NCI-H226 (cell line): Measurements from ENCODE around the gene GSTO2.
A peak's percentile ranks its signal among the peaks of the same experiment; 100 is the strongest.

Source experiments
- DNase-seq: peaks from one replicate; pipeline ENCODE4 v3.0.0-alpha.2; 2015

GSTO2 gene

DNA sequence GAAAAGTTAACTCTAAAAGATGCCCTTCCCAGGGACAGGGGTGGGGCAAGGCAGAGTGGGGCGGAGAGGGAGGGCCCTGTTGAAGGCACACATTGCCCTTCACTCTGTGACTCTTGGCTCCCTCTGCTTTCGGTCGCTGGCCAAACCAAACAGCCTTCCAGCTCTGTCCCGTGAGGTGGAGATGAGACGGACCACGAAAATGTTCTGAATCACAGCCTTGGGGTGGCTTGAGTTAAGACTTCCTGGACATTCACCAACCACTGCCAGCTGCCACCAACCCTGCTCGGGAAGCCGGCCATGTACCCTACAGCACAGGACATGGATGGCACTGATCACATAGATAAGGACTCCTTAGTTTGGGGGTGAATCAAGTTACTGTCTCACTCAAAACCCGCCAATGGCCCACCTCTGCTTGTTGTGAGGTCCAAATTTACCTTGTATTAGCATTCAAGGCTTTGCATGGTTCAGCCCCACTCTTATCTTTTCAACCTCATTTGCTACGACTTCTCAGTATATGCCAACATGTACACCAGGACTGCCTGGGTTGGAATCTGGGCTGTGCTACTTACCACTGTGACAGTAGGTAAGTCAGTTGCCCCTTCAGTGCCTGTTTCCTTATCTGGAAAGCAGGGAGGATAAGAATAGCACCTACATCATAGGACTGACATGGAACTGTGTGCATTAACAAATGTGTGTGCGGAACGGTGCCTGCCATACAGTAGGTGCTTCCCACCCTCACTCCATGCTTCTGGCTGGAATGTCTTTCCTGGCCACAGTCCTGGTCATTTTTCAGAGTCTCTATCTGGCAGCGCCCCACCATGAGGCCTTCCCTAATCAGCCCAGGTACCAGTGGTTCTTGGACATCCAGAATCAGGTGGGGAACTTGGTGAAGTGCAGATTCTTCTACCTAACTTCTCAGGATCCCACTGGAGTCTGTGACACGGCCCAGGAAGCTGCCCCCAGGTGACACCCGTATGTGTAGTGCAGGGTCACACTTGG is 41.3 kb downstream of the GSTO2 start:
- DNase-seq, result peak; percentile 23

DNA sequence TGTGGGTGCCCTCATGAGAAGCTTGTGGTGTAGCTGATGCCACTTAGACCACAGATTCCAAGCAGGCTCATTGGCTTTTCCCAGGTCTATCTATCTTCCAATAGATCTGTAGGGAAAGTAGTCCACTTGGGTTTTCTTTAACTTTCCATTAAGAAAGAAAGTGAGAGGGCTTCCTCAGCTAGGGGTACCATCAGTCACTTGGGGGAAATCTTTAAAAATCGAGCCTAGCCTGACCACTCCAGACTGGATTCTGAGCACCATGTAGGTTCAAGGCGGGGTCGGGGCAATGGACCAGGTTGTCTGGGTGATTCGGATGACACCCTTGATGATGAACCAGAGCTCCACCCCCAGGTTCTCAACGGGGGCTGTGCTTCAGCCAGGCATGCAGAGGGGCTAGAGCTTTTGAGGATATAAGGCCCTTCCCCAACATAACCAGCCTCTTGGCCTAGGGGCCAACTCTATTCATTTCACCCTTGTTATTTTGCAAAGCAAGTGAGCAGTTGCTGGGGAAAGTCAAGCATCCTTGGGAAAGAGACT is 42.3 kb downstream of the GSTO2 start:
- DNase-seq, result no peak

DNA sequence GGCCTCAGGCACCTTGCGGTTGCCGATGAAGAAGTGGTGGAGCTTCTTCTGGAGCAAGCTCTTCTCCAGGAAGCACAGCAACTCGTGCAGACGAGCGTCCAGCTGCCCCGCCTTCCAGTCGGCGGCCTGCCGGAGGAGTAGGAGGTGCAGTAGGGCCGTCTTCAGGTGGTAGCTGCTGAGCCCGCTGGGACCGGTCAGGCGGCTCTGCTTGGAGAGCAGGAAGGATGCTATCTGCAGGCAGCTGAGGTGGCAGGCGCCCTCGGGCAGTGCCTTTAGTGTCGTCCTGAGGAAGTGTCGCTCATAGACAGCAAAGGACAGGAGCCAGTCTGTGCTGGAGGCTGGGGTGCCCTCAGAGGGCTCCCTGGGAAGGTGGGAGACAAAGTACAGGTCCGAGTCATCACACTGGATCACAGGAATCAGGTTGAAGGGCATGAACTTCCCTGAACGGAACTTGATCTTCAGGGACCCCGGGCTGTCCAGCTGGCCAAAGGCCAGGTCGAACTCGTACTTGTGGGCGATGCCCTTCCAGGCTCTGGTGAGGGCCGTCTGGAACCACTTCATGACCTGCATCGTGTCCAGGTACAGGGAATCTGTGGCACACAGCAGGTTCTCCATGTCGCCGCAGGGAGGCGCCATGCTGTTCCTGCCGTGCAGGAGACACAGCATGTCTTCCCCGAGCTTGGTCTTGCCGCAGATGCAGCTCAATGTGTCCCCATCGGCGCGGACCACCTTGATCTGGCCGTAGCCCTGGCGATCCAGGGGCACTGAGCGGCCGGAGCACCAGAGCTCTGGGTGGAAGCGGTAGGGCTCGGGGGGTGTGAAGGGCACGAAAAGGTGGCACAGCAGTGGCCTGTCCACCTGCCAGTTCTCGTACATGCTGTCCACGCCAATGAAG is 45.9 kb downstream of the GSTO2 start:
- DNase-seq, result no peak

DNA sequence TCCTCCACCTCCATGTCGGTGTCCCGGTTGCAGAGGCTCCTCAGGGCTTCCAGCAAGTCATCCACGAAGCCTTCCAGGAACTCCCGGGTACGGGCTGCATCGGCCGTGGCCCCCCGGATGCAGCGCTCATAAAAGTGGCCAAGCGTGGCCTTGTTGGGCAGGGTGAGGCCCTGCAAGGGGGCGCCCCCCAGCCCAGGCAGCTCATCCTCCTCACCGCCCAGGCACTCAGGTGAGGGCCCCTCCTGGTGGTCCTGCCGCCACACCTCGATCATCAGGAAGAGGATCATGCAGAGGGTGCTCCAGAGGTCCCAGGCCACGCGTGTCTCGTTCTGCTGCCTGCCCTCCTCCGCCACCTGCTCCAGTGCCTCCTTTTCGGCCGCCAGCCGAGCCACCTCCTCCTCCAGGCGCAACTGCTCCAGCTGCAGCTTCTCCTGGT is 46.5 kb downstream of the GSTO2 start:
- no peak for DNase-seq

DNA sequence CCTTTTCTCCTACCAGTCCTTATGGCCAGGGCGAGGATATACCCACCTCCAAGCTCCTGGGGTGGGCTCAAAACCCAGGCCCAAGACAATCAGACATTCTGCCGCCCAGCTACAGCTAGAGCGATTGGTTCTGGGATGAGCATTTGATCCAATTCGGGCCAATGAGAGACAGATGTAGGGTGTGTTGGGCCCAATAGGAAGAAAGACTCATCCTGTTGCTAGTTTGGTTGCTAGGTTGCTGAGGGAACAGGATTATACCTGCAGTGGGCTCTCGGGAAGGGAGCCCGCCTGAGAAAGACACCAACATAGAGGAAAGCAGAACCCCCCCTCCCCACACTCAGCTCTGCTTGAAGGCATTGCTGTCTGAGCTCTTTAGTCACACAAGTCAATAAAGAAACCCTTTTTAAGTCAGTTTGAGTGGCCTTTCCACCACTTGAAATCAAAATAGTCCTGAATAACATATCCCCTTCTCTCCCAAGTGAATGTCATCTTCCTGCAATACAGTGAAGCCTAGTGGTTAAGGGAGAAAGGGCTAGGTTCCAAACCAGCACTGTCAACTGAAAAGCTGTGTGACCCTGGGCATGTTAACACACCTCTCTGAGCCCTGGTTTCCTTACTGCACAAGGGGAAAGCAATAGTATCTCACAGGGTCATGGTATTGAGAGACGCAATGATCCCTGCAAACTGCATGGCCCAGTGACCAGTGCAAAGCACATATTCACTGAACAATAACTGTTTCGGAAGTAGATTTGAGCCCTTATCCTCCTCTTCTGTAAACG is 47.5 kb downstream of the GSTO2 start:
- no peak for DNase-seq

DNA sequence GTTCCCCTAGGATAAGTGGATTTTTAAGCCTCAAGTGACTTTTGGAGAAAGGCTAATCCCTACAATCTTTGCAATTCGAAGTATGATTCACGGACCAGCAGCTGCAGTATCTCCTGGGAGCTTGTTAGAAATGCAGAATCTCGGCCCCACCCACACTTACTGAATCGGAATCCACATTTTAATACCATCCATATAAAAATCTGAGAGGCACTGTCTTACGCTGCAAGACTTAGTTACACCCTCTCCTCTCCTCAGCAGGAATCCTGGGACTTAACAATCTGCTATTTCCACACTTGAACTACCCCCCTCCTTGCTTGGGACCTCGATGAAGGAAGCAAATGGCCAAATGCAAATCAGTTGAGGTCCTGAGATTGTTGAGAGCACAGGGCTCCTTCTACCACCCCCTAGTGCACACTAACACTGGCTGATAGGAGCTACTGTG is 48.3 kb downstream of the GSTO2 start:
- DNase-seq, result no peak

DNA sequence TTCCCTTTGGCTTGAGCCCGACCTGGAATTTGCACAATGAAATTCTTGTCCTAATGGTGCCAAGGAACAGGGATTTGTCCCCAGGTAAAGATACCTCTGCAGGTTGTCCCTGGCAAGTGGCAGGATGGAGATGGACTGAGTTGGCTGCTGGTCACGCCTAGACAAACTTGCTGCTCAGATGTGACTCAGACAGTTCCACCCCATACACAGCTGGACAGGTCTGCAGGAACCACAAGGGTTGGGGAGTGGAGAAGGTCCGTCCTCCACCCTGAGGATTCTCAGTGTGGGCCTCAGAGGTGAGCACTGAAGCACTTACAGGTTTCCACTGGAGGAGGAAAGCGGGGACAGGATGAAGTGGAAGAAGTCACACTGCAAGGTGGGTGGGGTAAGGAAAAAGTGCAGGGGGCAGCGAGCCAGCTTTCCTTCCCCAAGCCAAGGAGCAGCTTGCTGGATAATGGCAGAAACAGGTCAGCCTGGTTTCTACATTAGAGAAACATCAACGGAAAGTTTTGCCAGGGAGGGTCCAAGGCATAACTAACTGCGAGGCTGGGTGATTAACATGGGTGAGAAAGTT is 48.8 kb downstream of the GSTO2 start:
- no peak for DNase-seq

DNA sequence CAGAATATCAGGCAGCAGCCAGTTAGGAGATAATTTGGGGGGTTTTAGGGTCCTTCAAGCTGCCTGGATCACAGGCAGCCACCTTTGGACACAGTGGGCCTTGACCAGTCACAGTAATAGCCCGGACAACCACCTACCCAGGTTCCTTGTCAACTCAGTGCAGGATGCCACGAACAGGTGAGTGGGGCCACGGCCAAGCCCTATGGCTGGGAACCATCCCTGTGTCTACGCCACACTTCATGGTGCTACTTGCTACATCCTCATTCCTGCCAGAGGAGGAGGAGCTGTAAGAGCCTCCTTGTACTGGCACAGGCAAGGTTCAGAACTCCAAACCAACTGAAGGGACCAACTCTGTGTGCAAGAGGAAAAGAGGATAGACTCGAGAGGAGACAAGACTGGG is 49.3 kb downstream of the GSTO2 start:
- DNase-seq, result no peak

DNA sequence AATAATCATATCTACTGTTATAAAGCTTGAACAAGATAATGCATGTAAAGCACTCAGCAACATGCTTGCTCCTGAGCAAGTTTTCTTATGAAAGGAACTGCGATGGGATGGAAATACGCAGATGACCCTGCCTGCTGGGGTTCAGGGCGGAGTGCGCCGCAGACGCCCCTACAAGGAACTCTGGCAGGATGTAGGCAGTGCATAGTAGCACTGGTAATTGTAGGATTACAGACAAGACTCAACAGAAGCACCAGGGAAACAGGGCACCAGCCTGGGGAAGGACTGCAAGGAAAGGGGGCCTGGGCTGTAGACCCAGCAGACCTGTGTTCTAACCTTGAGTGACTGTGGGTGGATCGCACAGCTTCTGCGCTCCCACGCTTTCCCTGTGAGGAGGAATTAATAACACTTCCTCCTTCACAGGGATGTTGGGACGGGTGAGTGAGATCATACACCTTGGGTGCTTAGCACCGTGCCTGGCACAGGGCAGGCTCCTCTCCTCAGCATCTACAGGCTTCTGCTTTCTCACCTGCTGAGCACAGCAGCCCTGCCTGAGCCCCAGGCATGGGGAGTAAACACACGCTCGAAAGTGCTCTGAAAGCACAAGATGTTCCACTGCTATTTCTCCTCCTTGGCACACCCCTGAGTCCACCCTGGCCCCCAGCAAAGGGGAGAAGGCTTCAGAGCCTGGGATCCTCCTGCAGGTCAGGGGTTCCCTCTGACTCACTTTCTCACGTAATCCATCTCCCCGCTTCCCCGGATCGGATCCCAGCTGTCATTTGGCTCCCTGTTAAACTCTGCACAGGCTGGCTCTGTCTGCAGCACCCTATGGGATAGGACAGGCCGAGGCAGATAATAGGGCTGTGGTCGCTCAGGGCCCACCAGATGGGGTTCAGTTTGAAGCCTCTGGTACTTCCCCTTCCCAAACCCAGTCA is 50.1 kb downstream of the GSTO2 start:
- DNase-seq, result no peak

DNA sequence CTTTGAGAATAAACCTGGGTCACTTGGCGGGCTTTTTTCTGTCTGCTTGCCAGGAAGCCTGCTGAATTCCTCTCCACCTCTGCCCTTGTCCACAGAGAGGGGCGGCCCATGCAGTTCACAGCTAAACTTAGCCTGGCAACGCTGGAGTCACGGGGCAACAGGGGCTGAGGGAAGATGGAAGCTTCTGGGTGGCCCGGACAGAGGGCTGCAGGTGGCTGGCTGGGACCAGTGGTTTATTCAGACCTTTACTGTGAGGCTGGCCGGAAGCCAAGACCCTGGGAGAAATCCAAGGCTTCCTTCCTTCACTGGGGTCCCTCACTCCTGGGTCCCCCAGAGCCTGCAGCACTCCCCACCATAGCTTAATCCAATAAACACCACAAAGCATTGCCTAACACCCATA is 52.2 kb downstream of the GSTO2 start:
- no peak for DNase-seq

DNA sequence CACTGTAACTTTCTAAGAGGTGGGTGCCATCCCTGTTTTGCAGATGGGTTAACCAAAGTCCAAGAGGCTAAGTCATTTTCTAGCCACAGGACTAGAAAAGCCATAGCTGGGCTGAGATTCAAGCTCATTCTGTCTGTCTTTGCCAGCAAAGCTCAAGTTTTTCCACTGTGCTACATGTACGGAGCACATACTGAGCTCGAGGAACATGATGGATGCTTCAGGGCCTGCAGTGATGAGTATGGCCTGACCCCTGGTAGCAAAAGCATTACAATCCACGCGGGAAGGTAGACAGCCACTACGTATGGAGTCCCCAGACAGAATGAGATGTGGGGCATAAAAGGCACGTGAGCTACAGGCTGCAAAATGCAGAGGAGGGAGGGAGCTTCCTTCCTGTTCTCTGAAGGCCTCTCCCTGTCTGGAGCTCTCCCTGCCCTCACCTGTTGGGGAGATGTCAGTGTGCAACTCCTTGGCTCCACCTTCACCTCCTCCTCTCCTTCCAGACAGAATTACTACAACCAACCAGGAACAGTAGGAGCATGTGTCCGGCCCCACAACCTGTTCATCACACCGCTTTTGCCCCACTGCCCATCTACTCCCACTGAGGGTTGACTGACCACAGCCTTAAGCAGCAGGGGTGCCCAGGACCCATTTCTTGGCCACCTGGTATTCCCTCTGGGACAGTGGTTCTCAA is 52.9 kb downstream of the GSTO2 start:
- no peak for DNase-seq

DNA sequence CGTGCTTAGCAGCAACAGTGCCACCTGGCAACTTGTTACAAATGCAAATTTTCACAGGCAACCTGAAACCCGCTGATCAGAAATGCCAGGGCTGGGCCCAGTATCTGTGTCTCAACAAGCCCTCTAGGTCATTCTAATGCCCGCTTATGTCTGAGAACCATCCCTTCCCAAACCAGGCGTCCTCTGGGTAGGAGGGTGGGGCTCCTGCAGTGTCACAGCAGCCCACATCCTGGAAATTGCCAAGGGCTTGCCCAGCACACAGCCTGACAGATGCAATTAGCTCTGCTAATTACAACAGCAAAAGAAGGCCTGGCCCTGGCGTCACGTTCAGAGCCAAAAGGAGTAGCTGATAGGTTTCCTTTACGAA is 53.4 kb downstream of the GSTO2 start:
- no peak for DNase-seq

DNA sequence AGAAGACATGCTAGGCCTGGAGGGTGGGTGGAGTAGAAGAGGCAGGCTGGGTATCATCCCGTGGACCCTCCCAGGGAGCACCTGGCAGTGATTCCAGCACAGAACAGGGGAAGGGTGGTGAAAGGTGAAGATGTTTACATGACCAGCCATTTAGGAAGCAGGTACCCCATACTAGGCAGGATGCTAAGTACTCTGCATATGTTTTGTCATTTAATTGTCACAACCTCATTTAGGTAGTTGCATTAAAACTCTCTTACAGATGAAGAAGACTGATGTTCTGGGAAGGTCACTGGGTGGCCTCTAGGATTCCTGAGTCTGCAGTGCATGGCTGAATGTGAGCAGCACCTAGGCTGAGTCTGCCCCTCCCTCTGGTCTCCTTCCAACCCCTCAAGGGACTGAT is 54.1 kb downstream of the GSTO2 start:
- DNase-seq, result no peak

DNA sequence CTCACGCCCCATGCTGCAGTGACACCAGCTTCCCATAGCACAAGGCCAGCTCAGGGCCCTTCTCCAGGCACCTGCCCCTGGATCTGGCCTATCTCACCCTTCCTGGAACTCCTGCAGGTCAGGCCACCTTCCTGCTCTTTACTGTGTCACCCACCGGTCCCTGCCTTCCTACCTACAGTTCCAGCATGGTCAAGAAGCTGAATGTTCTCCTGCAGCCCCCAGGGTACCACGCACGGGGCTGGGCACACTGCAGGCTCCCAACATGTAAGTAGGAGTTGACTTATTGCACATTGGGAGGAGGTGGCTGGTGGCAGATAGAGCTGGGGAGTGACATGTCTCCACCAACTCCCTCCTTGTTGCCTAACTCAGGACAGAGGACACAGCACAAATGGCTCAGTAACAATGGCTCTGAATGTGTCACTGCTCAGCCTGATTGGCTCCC is 54.8 kb downstream of the GSTO2 start:
- DNase-seq, result no peak

DNA sequence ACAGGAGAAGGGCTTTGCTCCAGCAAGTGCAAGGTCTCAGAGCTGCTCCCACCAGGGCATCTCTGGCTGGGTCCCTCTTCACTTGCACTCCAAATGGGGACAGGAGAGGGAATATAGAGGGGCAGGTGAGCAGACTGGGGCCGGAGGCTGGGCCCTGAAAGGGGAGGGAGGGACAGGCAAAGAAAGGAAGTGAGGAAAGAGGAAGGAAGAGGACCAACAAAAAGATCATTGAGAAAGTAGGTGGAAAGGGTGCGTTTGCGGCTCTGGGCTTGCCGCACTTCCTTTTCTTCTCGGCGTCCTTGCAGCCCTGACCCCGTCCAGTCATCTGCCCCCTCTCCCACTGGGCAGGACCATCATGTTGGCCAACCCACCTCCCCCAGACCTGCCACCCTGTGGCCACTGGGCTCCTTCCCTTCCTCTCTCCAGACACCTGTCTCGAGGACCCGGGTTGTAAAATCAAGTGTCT is 55.3 kb downstream of the GSTO2 start:
- no peak for DNase-seq

DNA sequence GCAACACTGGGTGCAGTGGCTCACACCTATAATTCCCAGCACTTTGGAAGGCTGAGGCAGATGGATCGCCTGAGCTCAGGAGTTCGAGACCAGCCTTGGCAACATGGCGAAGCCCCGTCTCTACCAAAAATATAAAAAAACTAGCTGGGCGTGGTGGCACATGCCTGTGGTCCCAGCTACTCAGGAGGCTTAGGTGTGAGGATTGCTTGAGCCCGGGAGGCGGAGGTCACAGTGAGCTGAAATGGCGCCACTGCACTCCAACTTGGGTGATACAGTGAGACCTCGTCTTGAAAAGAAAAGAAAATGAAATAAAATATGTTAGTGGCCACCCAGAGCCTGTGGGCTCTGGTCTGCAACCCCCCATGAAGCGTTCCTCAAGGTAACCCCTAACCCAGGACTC is 55.9 kb downstream of the GSTO2 start:
- DNase-seq, result no peak

DNA sequence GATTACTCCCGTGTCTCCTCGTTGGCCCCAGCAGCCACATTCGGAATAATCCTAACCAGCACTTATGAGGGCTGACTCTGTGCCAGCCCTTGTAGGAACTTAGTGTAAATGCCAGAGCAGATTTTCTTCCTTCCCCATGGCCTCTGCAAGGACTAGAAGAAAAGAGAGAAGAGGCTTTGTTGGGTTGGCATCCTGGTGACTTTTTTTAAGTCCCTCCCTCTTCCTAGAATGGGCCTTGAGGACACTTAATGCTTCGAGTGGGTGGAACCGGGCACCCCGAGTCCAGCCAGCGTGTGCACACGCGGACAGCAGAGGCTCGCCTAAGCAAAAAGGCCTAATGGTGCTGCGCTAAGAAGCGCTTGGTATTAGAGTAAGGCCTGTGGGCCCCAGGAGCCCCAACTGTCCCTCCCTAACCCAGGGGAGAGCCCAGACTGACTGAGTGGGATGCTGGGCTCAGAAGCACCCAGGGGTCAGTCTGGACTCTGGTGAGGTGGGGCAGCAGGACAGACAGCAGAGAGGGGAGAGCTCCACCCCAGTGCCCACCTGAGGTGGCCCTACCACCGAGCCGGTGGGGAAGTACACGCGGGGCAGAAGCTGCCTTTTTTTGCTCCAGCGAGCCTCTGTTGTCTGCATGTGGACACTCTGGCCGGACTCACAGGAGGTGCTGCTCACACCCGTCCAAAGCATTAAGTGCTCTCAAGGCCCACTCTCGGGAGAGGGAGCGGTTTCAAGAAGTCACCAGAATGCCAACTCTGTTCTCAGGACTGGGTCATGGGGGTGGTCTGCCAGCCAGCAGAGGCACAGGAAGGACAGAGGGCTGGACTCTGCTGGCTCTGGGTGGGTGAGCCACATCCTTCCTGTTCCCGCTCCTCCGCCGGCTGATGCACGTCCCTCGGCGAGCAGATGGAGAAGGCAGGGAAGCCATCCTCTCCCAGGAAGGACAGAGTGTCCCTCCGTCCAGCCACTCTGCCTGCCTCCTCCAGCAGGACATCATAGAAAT is 56.8 kb downstream of the GSTO2 start:
- DNase-seq, result no peak

DNA sequence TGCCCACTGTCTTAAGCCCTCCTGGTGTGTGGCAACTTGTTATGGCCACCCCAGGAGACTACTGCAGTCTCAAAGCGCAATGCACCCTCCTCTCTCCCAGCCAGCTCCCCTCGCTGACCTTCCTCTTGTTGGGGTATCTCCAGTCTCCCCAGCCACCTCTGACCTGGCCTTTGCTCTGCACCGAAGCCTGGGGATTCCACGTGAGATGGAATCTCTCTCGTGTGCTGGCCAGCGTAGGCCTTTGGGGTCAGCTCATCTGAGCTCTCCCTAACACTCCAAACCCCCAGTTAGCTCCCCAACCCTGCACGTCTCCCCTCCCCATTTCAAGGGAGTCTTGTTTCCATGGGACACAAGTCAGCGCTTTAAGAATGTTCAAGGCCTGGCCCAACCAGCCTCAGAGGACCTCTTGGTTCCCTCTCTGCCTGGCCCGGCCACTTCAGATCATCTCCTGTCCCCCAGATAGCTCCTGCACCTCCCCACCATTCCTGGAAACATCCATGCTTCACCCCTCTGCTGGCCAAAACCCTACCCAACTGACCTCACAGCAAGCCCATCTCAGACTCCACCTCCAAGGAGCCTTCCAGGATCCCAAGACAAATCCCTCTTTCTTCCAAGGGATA is 58.1 kb downstream of the GSTO2 start:
- no peak for DNase-seq
